Frontal cortex (tissue), 4 donors: ENCODE results near the gene ANGPTL7. TPM values are rescaled to one million over a fixed set of nuclear protein-coding genes. Genes with fewer than 3 reads are reported as not detected.

ENCODE experiments used
- DNase-seq, 2 donors: peaks; one replicate each; pipeline ENCODE4 v3.0.0; 2012; ENCODE audit warnings: low spot score in 2 of 2
- FAIRE-seq: peaks from 2 replicates; lab custom pipeline; 2012; peaks lifted over from hg19 to GRCh38; lab: Jason Lieb, UNC
- total RNA-seq: library from RNA; depleted of rRNA; stranded (reverse); fragments of >200 nt; gene quantifications from one replicate; pipeline ENCODE4 v1.2.3, GENCODE V29; 2014
- donor health status: control.
- donor health status: control.
- donor health status: control.

Gene ANGPTL7
- total RNA-seq, 1 donor from 2014 or later = 0.41 TPM

GRCh38 chr1:11197359-11197758 is 8.2 kb downstream of the ANGPTL7 start:
- no peak for DNase-seq
- FAIRE-seq = no peak

GRCh38 chr1:11198257-11198656 is 9.1 kb downstream of the ANGPTL7 start:
- no peak for DNase-seq
- no peak for FAIRE-seq

- peak; percentile 22 to 28 for DNase-seq
- no peak for FAIRE-seq
Measured at GRCh38 chr1:11198851-11199594, 9.9 kb downstream of the ANGPTL7 start.

GRCh38 chr1:11204396-11205190 is 15.4 kb downstream of the ANGPTL7 start:
- DNase-seq = no peak
- FAIRE-seq = no peak

GRCh38 chr1:11207898-11208611 is 18.9 kb downstream of the ANGPTL7 start:
- DNase-seq (no peak), FAIRE-seq (no peak)

- DNase-seq = no peak
- no peak for FAIRE-seq
Measured at GRCh38 chr1:11211461-11211860, 22.3 kb downstream of the ANGPTL7 start.

- FAIRE-seq = no peak
Measured at GRCh38 chr1:11211925-11212587, 22.9 kb downstream of the ANGPTL7 start.

GRCh38 chr1:11214698-11215380 is 25.7 kb downstream of the ANGPTL7 start:
- DNase-seq = no peak
- no peak for FAIRE-seq

More at GRCh38 chr1:11211925-11212587, 22.9 kb downstream of the ANGPTL7 start:
- peak; percentile 15 to 29 for DNase-seq

- DNase-seq (no peak), FAIRE-seq (no peak)
Measured at GRCh38 chr1:11215381-11216005, 26.3 kb downstream of the ANGPTL7 start.

GRCh38 chr1:11216074-11216473 is 26.9 kb downstream of the ANGPTL7 start:
- FAIRE-seq = no peak
- no peak for DNase-seq

GRCh38 chr1:11227106-11228077 is 38.2 kb downstream of the ANGPTL7 start:
- FAIRE-seq = no peak
- DNase-seq = no peak

GRCh38 chr1:11229203-11229602 is 40.0 kb downstream of the ANGPTL7 start:
- FAIRE-seq = no peak

GRCh38 chr1:11233208-11233607 is 44.1 kb downstream of the ANGPTL7 start:
- FAIRE-seq (no peak), DNase-seq (no peak)

More at GRCh38 chr1:11229203-11229602, 40.0 kb downstream of the ANGPTL7 start:
- DNase-seq = no peak

GRCh38 chr1:11237356-11237755 is 48.2 kb downstream of the ANGPTL7 start:
- no peak for DNase-seq
- FAIRE-seq = no peak

GRCh38 chr1:11238311-11238710 is 49.2 kb downstream of the ANGPTL7 start:
- FAIRE-seq (no peak), DNase-seq (no peak)

GRCh38 chr1:11245248-11245647 is 56.1 kb downstream of the ANGPTL7 start:
- DNase-seq (no peak), FAIRE-seq (no peak)
